DND-41 (cell line): ENCODE measurements around the gene WDR59.

ENCODE experiments used
- EZH2 ChIP-seq: IDR thresholded peaks from 3 replicates; pipeline ENCODE4 v1.6.1; 2012; ENCODE audit warnings: borderline replicate concordance, low read depth, mild to moderate bottlenecking, moderate library complexity, low read length, inconsistent platforms; ENCODE audit not compliant: severe bottlenecking
- TF ChIP-seq, protein P1 (sequence below): IDR thresholded peaks from 2 replicates; pipeline ENCODE4 v1.5.1; 2012; ENCODE audit warnings: borderline replicate concordance, low read length, moderate library complexity, mild to moderate bottlenecking; ENCODE audit not compliant: poor library complexity, severe bottlenecking; ENCODE audit errors: extremely low read depth

DNA sequence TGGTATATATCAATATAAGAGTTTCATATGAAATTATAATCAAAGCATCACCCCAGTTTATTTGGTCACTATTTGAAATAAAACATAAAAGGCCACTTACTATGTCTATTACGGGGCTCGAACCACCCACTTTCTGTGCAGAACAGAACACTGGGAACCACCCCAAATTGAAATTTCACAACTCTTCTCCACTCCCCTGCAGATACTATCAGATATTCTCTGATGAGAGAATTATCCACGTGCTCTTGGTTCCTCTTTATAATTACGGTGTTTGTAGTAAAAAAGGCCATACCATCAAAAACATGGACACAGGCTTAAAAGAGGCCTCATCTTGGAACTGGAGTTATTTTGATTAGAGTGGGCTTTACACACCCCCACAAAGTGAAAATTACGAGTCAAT lies 82.8 kb downstream of the WDR59 start:
- TF ChIP-seq, protein P1, sequence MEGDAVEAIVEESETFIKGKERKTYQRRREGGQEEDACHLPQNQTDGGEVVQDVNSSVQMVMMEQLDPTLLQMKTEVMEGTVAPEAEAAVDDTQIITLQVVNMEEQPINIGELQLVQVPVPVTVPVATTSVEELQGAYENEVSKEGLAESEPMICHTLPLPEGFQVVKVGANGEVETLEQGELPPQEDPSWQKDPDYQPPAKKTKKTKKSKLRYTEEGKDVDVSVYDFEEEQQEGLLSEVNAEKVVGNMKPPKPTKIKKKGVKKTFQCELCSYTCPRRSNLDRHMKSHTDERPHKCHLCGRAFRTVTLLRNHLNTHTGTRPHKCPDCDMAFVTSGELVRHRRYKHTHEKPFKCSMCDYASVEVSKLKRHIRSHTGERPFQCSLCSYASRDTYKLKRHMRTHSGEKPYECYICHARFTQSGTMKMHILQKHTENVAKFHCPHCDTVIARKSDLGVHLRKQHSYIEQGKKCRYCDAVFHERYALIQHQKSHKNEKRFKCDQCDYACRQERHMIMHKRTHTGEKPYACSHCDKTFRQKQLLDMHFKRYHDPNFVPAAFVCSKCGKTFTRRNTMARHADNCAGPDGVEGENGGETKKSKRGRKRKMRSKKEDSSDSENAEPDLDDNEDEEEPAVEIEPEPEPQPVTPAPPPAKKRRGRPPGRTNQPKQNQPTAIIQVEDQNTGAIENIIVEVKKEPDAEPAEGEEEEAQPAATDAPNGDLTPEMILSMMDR = no peak
- no peak for TF ChIP-seq EZH2
